SK-N-SH treated with all-trans-retinoic acid at 6 μM for 48 hours (cell line): Measurements from ENCODE around the gene RAB44.

ENCODE experiments used
- ATAC-seq: fragments of 200-7000 bp; cut with Tn5 transposase; 3 replicates; pipeline ENCODE4 v1.9.1; 2020; ENCODE audit warnings: mild to moderate bottlenecking, moderate library complexity
- ARNTL ChIP-seq: fragments of 450-650 bp; formaldehyde crosslinking; IDR thresholded peaks from 2 replicates; pipeline ENCODE4 v1.5.0; 2020; ENCODE audit warnings: low read depth, mild to moderate bottlenecking, moderate library complexity, borderline replicate concordance
- BACH2 ChIP-seq: fragments of 250-450 bp; sonication (Bioruptor Pico); IDR thresholded peaks from 2 replicates; pipeline ENCODE4 v1.9.0; 2021; ENCODE audit warnings: mild to moderate bottlenecking, borderline replicate concordance
- CREB5 ChIP-seq: fragments of 250-450 bp; sonication (Bioruptor Pico); IDR thresholded peaks from 2 replicates; pipeline ENCODE4 v1.5.1; 2020; ENCODE audit warnings: low read depth, mild to moderate bottlenecking, moderate library complexity
- CSDC2 ChIP-seq: fragments of 250-450 bp; sonication (Bioruptor Pico); IDR thresholded peaks from 2 replicates; pipeline ENCODE4 v1.5.0; 2020; ENCODE audit warnings: mild to moderate bottlenecking, moderate library complexity
- CSRNP3 ChIP-seq: fragments of 250-450 bp; sonication (Bioruptor Pico); IDR thresholded peaks from 2 replicates; pipeline ENCODE4 v1.5.1; 2021; ENCODE audit warnings: mild to moderate bottlenecking, moderate library complexity
- ESRRG ChIP-seq: fragments of 250-450 bp; sonication (Bioruptor Pico); IDR thresholded peaks from 2 replicates; pipeline ENCODE4 v1.6.1; 2021; ENCODE audit warnings: mild to moderate bottlenecking
- GLIS3 ChIP-seq: fragments of 250-450 bp; sonication (Bioruptor Pico); IDR thresholded peaks from 2 replicates; pipeline ENCODE4 v1.5.0; 2020; ENCODE audit warnings: mild to moderate bottlenecking, moderate library complexity
- ISL1 ChIP-seq: fragments of 250-450 bp; sonication (Bioruptor Pico); IDR thresholded peaks from 2 replicates; pipeline ENCODE4 v2.1.2; 2022; ENCODE audit warnings: mild to moderate bottlenecking, moderate library complexity
- OSR1 ChIP-seq: fragments of 250-450 bp; sonication (Bioruptor Pico); IDR thresholded peaks from 2 replicates; pipeline ENCODE4 v1.8.0; 2022; ENCODE audit warnings: moderate library complexity, mild to moderate bottlenecking, inconsistent platforms
- PATZ1 ChIP-seq: fragments of 250-450 bp; sonication (Bioruptor Pico); IDR thresholded peaks from 2 replicates; pipeline ENCODE4 v1.8.0; 2020; ENCODE audit warnings: mild to moderate bottlenecking, moderate library complexity, borderline replicate concordance
- POU6F1 ChIP-seq: fragments of 250-450 bp; sonication (Bioruptor Pico); IDR thresholded peaks from 2 replicates; pipeline ENCODE4 v1.8.0; 2021; ENCODE audit warnings: low read depth, mild to moderate bottlenecking, moderate library complexity, borderline replicate concordance
- RARB ChIP-seq: fragments of 250-450 bp; sonication (Bioruptor Pico); IDR thresholded peaks from 2 replicates; pipeline ENCODE4 v1.8.0; 2021; ENCODE audit warnings: mild to moderate bottlenecking, moderate library complexity
- SNAI2 ChIP-seq: fragments of 250-450 bp; sonication (Bioruptor Pico); IDR thresholded peaks from 2 replicates; pipeline ENCODE4 v1.5.0; 2020; ENCODE audit warnings: mild to moderate bottlenecking, moderate library complexity
- TCF4 ChIP-seq: fragments of 250-450 bp; sonication (Bioruptor Pico); IDR thresholded peaks from 2 replicates; pipeline ENCODE4 v1.8.0; 2021; ENCODE audit warnings: mild to moderate bottlenecking, moderate library complexity, borderline replicate concordance
- TOX ChIP-seq: fragments of 250-450 bp; sonication (Bioruptor Pico); IDR thresholded peaks from 2 replicates; pipeline ENCODE4 v1.8.0; 2021; ENCODE audit warnings: mild to moderate bottlenecking, moderate library complexity, borderline replicate concordance
- TSHZ2 ChIP-seq: fragments of 250-450 bp; sonication (Bioruptor Pico); IDR thresholded peaks from 2 replicates; pipeline ENCODE4 v1.5.0; 2020; ENCODE audit warnings: mild to moderate bottlenecking, moderate library complexity
- ZC3H10 ChIP-seq: fragments of 250-450 bp; sonication (Bioruptor Pico); IDR thresholded peaks from 2 replicates; pipeline ENCODE4 v1.5.1; 2021; ENCODE audit warnings: mild to moderate bottlenecking, moderate library complexity
- ZFP3 ChIP-seq: fragments of 250-450 bp; sonication (Bioruptor Pico); IDR thresholded peaks from 2 replicates; pipeline ENCODE4 v1.5.0; 2020; ENCODE audit warnings: mild to moderate bottlenecking, moderate library complexity
- ZFP30 ChIP-seq: fragments of 450-650 bp; formaldehyde crosslinking; IDR thresholded peaks from 2 replicates; pipeline ENCODE4 v1.5.0; 2022; ENCODE audit warnings: mild to moderate bottlenecking, moderate library complexity
- ZNF70 ChIP-seq: fragments of 450-650 bp; formaldehyde crosslinking; IDR thresholded peaks from 2 replicates; pipeline ENCODE4 v1.5.0; 2020; ENCODE audit warnings: mild to moderate bottlenecking, moderate library complexity
- ZNF8 ChIP-seq: fragments of 450-650 bp; formaldehyde crosslinking; IDR thresholded peaks from 2 replicates; pipeline ENCODE4 v1.5.0; 2020; ENCODE audit warnings: mild to moderate bottlenecking, moderate library complexity

RAB44 gene

GRCh38 chr6:36720251-36721141 is 22.9 kb downstream of the RAB44 start:
- no peak for TF ChIP-seq ESRRG (CRISPR knock-in tag)
- no peak for TF ChIP-seq ISL1
- no peak for TF ChIP-seq GLIS3 (CRISPR knock-in tag)
- TF ChIP-seq BACH2 = no peak
- no peak for TF ChIP-seq RARB (CRISPR knock-in tag)
- no peak for TF ChIP-seq ZNF70 (CRISPR knock-in tag)
- no peak for TF ChIP-seq ZNF8 (CRISPR knock-in tag)
- TF ChIP-seq CREB5 (CRISPR knock-in tag) = no peak
- no peak for TF ChIP-seq OSR1 (CRISPR knock-in tag)
- no peak for TF ChIP-seq ZFP3 (CRISPR knock-in tag)
- no peak for TF ChIP-seq CSRNP3
- TF ChIP-seq TCF4 (CRISPR knock-in tag) = no peak
- TF ChIP-seq TOX (CRISPR knock-in tag) = no peak
- no peak for TF ChIP-seq TSHZ2 (CRISPR knock-in tag)
- TF ChIP-seq ARNTL = no peak
- no peak for TF ChIP-seq ZFP30 (CRISPR knock-in tag)

GRCh38 chr6:36721369-36722140 is 23.9 kb downstream of the RAB44 start:
- TF ChIP-seq SNAI2 (CRISPR knock-in tag) (no peak), CREB5 (CRISPR knock-in tag) (no peak), ARNTL (no peak), ZFP3 (CRISPR knock-in tag) (no peak), ZNF8 (CRISPR knock-in tag) (no peak), CSDC2 (CRISPR knock-in tag) (no peak)
- no peak for ATAC-seq

More at GRCh38 chr6:36720251-36721141, 22.9 kb downstream of the RAB44 start:
- ATAC-seq = no peak

GRCh38 chr6:36722365-36722764 is 24.7 kb downstream of the RAB44 start:
- TF ChIP-seq ZNF8 (CRISPR knock-in tag) = no peak
- no peak for TF ChIP-seq CSDC2 (CRISPR knock-in tag)
- no peak for TF ChIP-seq ZC3H10
- TF ChIP-seq POU6F1 (CRISPR knock-in tag) = no peak
- no peak for TF ChIP-seq BACH2
- TF ChIP-seq ZNF70 (CRISPR knock-in tag) = no peak
- TF ChIP-seq CREB5 (CRISPR knock-in tag) = no peak
- no peak for TF ChIP-seq TSHZ2 (CRISPR knock-in tag)
- TF ChIP-seq GLIS3 (CRISPR knock-in tag) = no peak
- TF ChIP-seq PATZ1 (CRISPR knock-in tag) = no peak
- no peak for ATAC-seq
